NT2/D1 (cell line): Measurements from ENCODE around the gene ANKS4B.

Experiments
- SUZ12 ChIP-seq: IDR thresholded peaks from 2 replicates; pipeline ENCODE4 v1.6.1; 2011; ENCODE audit not compliant: insufficient read length, insufficient read depth; ENCODE audit errors: extremely low read depth
- YY1 ChIP-seq: IDR thresholded peaks from 2 replicates; pipeline ENCODE4 v1.6.1; 2011; ENCODE audit not compliant: insufficient read length, insufficient read depth
- ZNF274 ChIP-seq: IDR thresholded peaks from 2 replicates; pipeline ENCODE4 v1.6.1; 2011; ENCODE audit warnings: mild to moderate bottlenecking, low read depth, low read length

GRCh38 chr16:21279501-21279900 is 46.0 kb downstream of the ANKS4B start:
- no peak for TF ChIP-seq YY1
- no peak for TF ChIP-seq SUZ12
- no peak for TF ChIP-seq ZNF274
